Daoy (cell line): ENCODE data around the gene BRD7. TPM values are rescaled to one million over a fixed set of nuclear protein-coding genes. Genes with fewer than 3 reads are reported as not detected.

Experiments
- DNase-seq: peaks from one replicate; pipeline ENCODE4 v3.0.0-alpha.2; 2015; ENCODE audit warnings: low read depth
- total RNA-seq: library from RNA; depleted of rRNA; stranded (reverse); fragments of >200 nt; shearing (Covaris generic); gene quantifications from 2 replicates; pipeline ENCODE4 v1.2.3, GENCODE V29; 2014

Gene BRD7
- total RNA-seq, 1 experiment from 2014 or later = 56.7 TPM

DNA sequence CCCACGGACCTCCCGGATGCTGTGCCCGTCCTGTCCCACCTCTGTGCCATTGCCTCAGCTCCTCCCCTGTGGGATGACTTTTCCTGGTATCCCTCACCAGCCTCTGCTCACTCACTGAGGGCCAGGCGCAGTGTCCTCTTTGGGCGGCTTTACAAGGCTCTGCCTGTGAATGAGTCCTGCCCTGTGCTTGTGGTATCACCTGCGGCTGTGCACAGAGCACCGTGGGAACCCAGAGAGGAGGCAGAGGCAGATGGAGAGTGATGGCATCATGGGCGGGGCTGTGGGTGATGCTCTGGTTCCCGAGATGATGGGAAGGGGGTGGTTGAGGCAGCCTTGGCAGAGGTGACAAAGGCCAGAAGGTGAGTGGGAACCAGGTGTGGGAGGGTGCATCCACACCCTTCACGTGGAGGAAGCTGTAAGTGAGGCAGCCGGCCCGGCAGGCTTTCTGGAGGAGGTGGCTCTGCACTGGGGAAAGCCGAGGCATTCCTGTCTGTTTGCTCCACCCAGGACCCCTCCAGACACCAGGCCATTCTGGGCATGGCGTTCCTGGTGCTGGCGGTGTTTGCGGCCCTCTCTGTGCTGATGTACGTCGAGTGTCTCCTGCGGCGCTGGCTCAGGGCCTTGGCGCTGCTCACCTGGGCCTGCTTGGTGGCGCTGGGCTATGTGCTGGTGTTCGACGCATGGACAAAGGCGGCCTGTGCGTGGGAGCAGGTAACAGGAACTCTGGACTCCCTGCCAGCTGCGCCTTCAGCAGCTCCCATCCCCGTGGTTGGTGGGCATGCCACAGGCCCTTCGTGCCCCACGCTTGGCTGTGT is 78.6 kb downstream of the BRD7 start:
- DNase-seq = no peak

DNA sequence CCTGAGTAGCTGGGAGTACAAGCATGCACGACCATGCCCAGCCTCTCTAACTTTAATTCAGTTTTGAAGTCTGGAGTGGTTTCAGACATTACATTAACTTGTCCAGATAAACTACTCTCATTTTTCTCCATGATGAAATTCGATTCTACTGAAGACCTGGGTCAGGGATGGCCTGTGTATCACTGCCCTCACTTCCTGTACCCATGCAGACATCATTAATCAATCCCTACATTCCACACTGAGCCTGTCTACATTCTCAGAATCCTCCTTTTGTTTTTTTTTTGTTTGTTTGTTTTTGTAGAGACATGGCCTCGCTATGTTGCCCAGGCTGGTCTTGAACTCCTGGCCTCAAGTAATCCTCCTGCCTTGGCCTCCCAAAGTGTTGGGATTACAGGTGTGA is 79.9 kb downstream of the BRD7 start:
- DNase-seq = no peak

DNA sequence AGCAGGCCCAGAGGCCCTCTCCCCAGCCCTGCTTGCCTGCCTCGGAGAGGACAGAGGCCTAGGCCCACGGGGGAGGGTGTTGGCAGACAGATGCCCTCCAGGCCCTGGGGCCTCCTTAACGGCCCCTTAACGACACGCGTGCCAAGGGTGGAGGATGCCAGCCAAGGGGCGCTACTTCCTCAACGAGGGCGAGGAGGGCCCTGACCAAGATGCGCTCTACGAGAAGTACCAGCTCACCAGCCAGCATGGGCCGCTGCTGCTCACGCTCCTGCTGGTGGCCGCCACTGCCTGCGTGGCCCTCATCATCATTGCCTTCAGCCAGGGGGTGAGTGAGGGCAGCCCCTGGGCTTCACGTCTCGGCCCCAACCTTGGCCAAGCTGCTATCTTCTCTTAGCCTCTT is 80.8 kb downstream of the BRD7 start:
- no peak for DNase-seq

DNA sequence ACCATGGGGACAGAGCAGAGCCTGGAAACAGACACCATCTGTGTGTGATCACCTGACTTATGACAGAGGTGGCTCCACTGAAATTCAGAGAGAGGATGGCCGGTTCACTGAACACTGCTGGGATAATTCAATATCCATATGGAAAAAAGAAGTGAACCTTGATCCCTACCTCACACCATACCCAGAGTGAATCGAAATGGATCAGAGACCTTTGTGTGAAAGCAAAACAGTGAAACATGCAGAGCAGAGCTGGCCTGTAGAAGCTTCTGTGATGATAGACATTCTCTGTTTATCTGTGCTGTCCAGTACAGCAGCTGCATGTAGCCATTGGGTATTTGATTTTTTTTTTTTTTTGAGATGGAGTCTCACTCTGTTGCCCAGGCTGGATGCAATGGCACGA is 82.1 kb downstream of the BRD7 start:
- no peak for DNase-seq

DNA sequence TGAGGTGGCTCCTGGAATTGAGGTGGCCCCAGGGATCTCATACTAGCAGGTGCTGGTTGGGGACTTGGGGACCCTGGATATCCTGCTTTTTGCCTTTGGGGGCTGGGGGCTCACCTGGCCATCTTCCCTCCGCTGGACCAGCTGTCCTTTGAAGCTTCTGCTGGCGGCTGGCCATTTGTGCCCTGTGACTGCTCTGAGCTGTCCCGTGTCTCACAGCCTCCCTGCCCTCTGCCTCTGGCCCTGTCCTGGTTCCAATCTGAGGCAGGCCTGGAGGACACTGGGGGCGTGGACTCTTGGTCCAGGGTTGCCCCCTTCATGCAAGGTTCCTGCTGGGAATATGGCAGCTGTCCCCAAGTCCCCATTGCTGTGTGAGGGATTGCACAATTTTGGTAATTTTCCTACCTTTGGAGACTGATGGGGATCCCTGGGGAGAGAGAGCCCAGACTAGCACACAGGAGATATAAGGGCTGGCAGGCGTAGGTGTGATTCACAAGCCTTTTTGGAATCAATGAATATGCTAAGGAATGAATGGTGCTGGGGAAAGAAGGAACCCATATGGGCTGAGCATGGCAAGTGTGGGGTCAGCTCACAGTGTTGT is 83.3 kb downstream of the BRD7 start:
- no peak for DNase-seq

DNA sequence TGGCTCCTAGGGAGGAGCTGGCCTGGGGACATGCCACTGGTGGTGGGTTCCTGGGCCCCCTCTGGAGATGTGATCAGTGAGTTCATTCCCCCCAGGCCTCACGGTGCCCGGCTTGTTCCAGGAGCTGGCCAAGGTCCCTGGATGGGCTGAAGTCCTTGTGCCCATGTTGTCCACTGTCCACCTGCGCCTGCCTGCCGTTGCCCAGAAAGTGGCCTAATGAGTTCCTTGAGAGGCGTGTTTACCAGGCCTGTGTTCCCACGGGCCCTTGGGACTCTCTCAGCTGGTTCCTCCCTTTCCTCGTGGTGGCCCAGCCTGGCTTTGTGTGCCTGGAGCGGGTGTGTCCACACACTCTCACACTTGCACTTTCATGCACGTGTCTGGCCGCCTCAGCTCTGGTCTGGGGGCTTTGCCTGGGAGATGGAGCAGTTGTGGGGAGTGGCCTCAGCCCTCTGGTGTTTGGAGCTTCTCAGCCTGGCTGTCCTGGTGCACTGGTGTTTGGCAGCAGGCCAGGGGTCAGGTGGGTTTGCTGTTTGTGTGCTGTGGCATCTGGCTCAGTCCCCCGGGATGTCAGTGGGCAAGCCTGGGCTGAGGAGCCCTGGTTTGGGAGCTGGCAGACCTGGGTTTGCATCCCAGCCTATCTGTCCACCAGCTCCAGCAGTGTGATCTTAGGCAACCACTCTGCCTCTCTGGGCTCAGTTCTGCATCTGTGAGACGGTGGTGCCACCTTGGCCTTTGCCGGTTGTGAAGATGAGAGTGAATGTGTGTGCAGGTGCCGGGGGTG is 84.5 kb downstream of the BRD7 start:
- no peak for DNase-seq

DNA sequence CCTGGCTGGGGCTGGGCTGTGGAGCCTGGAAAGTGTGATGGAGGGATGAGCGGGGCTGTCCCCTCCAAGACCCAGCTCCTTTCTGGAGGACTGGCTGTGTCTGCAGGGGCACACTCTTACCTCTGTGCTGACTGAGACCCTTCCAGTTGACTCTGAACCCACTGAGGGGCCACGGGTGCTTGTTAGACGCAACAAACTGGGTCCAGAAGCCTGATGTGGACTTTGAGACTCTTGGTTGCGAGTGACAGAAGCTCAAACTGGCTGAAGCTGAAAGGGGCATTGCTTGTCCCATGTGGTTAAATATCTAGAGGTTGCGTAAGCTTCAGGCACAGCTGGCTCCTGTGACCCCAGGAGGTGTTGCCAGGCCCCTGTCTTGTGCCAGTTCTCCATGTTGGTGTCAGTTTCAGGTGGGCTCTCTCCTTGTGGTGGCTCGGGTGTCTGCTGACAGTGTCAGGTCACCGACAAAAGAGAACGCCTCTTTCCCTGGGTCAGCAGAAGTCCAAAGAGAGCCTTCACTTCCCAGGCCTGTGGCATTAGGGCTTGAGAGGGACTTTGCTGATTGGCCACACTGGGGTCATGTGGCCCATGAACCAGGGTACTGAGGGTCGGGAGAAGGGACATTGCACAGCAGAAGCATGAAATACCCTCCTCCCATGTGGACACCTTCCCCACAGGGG is 85.7 kb downstream of the BRD7 start:
- no peak for DNase-seq

DNA sequence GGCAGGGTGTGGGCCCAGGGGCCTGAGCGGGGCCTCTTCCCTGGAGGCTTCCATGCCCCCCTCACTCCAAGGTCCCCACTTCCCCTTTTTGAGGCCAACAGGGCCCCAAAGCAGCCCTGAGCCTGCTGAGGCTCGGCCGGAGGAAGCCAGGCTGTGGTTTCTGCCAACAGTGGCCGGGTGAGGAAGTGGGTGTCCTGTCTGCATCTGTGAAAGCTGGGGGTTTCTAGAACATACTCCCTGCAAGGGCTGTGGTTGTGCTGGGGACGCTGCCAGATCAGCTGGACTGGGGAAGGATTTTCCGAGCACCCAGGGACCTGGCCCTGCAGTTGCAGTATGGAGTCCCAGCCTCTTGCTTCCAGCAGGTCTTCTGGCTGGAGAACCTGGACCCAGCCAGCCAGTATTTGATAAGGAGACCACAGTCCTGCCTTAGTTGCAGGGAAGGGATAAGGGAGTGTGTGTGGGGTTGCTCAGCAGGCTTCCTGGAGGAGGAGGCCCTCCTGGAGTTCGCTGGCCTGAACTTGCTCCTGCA is 86.7 kb downstream of the BRD7 start:
- DNase-seq = no peak

DNA sequence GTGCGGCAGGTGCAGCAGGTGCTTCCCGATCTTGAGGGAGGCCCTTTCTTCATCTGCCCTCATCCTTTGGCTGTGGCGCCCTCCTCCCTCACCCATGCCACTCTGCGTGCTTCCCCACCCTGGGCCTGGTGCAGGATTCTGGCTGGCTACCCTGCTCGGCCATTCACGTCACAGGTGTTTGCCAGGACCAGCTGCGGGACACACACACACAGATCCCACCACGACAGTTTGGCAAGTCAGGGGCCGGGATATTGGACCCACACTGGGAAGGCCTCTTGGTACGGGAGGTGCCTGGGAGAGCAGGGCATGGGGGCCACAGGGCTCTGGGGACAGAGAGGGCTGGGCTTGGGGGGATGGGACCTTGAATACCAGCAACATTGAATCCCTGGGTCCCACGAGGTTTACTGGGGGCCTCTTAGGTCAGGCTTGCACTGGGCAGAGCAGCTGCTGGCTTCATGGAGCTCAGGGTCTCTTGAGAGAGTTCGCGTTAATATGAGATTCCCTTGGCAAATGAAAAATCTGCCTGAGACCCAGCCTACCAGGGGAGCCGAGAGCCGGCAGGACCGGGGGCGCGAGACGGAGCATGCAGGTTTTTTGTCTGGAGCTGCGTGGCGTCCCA is 87.3 kb downstream of the BRD7 start:
- no peak for DNase-seq

DNA sequence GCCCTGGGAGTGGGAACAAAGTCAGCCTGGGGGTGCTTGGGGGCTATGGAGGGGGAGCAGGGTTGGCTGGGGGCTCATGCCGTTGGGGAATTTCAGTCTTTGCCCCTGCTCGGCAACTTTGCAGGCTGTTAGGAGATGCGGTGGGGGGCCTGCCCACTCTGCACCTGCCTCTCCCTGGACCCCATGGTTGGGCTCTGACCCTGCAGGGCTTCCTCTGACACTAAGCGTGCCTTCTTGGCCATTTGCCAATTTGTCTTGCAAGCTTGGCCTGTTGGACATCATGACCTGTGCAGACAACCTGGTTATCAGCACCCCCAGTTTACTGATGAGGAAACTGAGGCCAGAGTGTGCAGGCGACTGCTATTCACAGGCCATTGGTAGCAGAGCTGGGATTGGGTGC is 87.9 kb downstream of the BRD7 start:
- DNase-seq = no peak

DNA sequence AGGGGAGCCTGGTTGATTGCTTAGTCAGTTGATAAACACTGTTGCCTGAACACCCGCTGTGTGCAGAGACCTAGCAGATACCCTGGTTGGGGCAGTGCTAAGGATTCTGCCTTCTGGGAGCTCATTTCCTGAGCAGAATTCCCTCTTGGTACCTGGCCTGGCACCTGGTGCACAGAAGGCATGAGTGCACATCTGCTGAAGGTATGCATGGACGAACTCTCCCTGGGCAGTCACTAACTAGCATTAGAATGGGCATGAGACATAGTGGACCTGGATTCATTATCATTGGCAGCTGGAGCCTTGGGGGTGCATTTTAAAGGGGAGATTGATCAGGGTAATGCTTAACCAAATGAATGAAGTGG is 89.3 kb downstream of the BRD7 start:
- no peak for DNase-seq

DNA sequence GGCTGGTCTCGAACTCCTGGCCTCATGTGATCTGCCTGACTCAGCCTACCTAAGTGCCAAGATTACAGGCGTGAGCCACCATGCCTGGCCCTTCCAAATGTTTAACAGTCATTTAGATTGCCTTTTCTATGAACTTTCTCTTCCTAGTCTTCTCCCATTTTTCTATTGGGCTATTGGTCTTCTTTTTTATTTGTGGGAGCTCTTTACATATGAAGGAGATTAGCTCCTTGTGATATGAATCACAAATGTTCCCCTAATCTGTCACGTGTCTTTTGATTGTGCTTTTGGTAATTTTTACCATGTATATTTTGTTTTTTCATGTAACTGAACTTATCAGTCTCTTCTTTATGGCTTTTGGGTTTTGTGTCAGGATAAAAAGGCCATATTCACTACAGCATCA is 90.5 kb downstream of the BRD7 start:
- no peak for DNase-seq

DNA sequence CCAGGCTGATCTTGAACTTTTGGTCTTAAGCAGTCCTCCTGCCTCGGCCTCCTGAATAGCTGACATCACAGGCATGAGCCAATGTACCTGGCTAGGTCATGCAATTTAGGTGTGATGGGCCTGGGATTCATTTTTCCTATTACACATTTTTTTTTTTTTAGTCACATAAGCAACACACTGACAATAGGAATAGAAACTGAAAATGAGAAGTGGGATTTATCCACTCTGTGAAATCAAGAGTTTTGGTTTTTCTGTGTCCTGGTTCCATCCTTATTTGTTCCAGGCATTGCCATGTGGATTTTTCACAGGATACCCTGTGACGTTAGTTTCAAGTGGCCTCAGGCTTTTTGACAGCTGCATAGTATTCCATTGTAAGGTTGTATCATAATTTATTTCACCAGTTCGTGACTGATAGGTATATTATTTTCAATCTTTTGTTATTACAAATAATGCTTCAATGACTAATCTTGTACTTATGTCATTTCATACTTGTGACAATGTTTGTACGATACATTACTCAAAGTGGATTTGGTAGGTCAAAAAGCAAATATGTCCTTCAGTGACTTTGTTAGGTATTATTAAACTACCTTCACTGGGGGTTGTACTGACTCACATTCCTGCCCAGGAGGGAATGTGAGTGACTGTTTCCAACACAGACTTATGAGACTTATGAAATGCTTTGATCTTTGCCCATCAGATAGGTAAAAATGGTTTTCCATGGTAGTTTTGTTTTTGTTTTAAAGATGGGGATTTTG is 91.8 kb downstream of the BRD7 start:
- no peak for DNase-seq

DNA sequence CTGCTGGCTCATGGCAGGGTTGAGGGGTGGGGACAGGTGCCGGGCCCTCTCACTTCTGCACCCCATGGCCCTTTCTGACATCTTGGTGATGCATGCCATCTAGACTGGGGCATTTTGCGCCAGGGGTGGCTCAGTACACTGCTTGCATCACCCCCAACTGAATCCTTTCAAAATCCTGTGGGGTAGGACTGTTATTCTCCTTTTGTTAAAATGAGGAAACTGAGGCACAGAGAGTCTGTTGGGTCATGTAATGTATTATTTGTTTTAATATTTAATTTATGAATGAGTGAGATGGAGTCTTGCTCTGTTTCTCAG is 92.5 kb downstream of the BRD7 start:
- no peak for DNase-seq

DNA sequence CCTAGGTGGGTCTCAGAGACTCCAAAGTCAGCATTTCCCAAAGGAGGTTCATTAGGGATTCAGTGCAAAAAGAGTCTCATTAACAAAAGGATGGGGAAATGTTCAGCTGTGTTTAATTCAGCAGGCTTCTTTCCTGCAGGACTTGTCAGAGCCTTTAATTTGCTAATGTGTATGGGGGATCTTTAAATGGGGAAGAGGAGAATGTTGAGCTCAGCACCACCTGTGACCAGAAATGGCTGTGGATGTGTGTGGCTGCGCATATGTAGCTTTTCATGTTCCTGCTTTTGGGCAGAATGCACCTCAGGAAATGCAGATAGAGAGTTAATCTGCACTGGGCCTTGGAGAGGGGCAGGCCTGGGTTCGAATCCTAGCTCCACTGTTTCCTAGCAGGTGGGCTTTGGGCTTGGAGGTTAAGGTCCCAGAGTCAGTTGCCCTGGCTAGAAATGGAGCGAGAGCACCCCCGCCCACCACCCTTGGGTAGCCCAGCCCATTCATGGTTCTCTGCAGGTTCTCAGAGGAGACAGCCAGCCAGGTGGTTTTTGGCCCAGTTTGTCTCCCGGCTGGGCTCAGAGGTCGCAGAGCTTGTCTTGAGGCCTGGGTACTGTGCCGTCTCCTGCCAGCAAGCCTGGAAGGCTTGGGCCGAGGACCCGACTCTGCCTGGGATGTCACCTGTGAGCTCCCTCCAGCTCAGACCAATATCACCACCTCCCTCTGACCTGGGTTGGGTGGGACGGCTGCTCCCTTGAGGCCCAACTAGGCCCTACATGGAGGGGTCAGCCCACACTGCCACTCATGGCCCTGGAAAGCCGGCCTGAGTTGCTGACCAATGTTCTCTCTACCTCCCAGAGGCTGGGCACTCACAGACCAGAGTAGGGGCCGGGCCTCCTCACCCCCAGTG is 93.1 kb downstream of the BRD7 start:
- DNase-seq = no peak

DNA sequence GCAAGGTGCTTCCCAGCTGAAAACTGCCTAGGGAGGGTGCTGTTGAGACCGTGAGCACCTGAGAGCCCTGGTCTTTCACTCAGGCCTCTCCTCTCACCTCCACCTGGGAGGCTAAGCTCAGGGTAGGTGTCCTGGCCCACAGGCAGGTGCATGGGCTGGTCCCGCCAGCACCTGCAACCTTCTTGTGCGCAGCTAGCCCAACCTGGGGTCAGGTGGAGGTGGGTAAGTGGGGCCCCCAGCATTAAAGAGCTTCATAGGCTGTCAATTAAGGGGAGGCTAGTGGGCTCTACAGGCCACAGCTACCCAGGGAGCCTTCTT is 93.7 kb downstream of the BRD7 start:
- DNase-seq = no peak

DNA sequence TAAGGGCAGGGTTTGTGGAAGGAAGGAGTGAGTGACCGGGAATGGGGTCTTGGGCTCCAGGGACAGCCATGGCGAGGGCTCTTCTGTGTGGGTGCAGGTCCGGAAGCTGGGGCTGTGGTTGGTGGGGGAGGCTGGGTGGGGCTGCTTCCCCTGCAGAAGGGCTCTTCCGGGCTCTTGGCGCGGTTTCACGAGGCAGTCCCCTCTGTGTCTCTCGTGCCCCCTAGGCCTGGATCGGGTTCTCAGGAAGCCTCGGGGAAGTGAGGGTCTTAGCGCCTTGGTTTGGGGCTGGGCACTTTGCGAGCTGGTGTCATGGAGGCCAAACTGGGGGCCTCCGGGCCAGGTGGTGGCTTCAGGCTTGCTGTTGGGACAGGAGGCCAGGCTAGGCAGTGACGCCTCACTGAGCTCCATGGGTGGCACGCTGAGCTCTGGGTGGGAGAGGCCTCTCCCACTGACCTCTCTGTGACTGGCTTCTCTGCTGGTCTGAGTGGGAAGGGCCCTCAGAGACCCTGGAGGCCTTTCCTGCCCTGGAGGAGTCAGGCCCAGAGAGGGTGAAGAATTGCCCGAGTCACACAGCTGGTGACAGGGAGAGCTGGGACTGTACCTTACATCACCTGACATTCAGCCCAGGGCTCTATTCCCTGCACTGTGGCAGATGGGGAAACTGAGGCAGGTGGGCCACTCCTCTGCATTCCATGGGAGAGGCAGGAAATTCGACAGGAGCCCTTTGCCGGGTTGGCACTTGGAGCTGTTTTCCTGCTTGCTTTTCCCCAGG is 94.3 kb downstream of the BRD7 start:
- DNase-seq = no peak

DNA sequence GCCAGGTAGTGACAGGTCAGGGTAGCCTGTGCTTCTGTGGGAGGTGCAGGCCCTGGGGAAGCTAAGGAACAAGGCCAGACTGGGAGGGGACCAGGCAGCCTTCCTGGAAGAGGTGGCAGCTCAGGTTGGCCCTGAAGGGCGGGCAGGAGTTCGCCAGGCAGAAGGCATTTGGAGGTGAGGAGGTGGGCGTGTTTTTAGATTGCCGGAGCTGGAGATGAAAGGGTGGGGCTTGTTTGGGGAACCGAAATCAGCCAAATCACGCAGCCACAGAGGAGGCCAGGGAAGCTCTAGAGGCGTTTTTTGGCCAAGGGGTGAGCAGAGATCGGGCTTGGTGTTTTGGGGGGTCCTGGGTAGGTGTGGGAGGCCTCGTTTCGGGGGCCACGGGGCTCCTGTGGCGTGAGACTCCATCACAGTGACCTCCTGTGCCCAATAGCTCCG is 94.9 kb downstream of the BRD7 start:
- no peak for DNase-seq

DNA sequence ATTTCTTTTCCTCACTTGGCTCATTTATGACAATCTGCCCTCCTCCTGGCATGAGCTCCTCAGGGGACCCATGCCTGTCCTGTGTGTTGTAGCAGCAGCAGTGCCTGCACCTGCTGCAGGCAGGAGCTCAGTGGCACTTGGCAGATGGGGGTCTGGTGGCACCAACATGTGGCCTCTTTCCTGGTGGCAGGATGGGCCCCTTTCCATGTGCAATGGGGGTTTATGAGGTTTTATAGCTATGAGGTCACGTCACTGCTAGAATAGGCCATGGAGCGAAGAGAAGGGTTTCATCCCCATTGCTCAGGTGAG is 95.5 kb downstream of the BRD7 start:
- DNase-seq = no peak
